BE2C (cell line): ENCODE measurements around the gene GGTLC1.
A peak's percentile ranks its signal among the peaks of the same experiment; 100 is the strongest.
"Not testable (repeated sequence)": the region's sequence is repeated elsewhere in the genome, so short reads cannot be mapped to it uniquely, and the experiment has no call there.

ENCODE experiments used
- DNase-seq: peaks from one replicate; pipeline ENCODE4 v3.0.0-alpha.2; 2020
- H3K27me3 ChIP-seq: fragments of 250-450 bp; sonication (Bioruptor Pico); 2 replicates; pipeline ENCODE4 v1.5.1; 2020; ENCODE audit warnings: mild to moderate bottlenecking
- H3K36me3 ChIP-seq: fragments of 250-450 bp; sonication (Bioruptor Pico); 2 replicates; pipeline ENCODE4 v1.5.1; 2020; ENCODE audit warnings: mild to moderate bottlenecking
- H3K4me1 ChIP-seq: fragments of 250-450 bp; sonication (Bioruptor Pico); 2 replicates; pipeline ENCODE4 v1.5.1; 2020
- H3K4me3 ChIP-seq: 2 replicates; pipeline ENCODE4 v1.5.1; 2011; ENCODE audit warnings: low read depth, low read length
- H3K9me3 ChIP-seq: fragments of 250-450 bp; sonication (Bioruptor Pico); 2 replicates; pipeline ENCODE4 v1.5.1; 2020
- CTCF ChIP-seq: IDR thresholded peaks from 2 replicates; pipeline ENCODE4 v1.5.1; 2012; ENCODE audit warnings: mild to moderate bottlenecking, low read depth, low read length

Gene GGTLC1

GRCh38 chr20:23998844-23999243, 10.3 kb upstream of the GGTLC1 start:
- H3K9me3 ChIP-seq, result no peaks in the 10 kb centered on the region
- no peak overlapping the region for H3K4me3 ChIP-seq
- no peak for TF ChIP-seq CTCF
- no peak for DNase-seq
- 0 out of 2 replicates have a peak, but pooled peaks cover 3% of the 10 kb centered on the region for H3K27me3 ChIP-seq
- H3K4me1 ChIP-seq, result no peaks in the 10 kb centered on the region
- H3K36me3 ChIP-seq, result no peaks in the 10 kb centered on the region

- H3K27me3 ChIP-seq, result 0 out of 2 replicates have a peak, but pooled peaks cover 3% of the 10 kb centered on the region
- no peak overlapping the region for H3K4me3 ChIP-seq
- no peaks in the 10 kb centered on the region for H3K9me3 ChIP-seq
- H3K36me3 ChIP-seq, result no peaks in the 10 kb centered on the region
- no peak for TF ChIP-seq CTCF
- H3K4me1 ChIP-seq, result no peaks in the 10 kb centered on the region
- no peak for DNase-seq
These were observed 9.8 kb upstream of the GGTLC1 start for GRCh38 chr20:23998392-23998791.

- no peaks in the 10 kb centered on the region for H3K36me3 ChIP-seq
- no peak overlapping the region for H3K4me3 ChIP-seq
- DNase-seq, result peak; percentile 60
- H3K27me3 ChIP-seq, result 0 out of 2 replicates have a peak, but pooled peaks cover 3% of the 10 kb centered on the region
- TF ChIP-seq CTCF, result peak; percentile 72
- H3K9me3 ChIP-seq, result no peaks in the 10 kb centered on the region
- H3K4me1 ChIP-seq, result no peaks in the 10 kb centered on the region
These were observed 7.5 kb upstream of the GGTLC1 start for GRCh38 chr20:23995905-23996666.

GRCh38 chr20:23995291-23995690, 6.7 kb upstream of the GGTLC1 start:
- not testable (repeated sequence) for H3K9me3 ChIP-seq, DNase-seq, H3K4me3 ChIP-seq, H3K36me3 ChIP-seq, H3K27me3 ChIP-seq, H3K4me1 ChIP-seq

GRCh38 chr20:23994001-23994633, 5.5 kb upstream of the GGTLC1 start:
- H3K4me3 ChIP-seq, H3K36me3 ChIP-seq, H3K9me3 ChIP-seq, H3K27me3 ChIP-seq, H3K4me1 ChIP-seq, DNase-seq: not testable (repeated sequence)

- not testable (repeated sequence) for DNase-seq, H3K4me3 ChIP-seq, H3K4me1 ChIP-seq, H3K9me3 ChIP-seq, H3K36me3 ChIP-seq, H3K27me3 ChIP-seq
These were observed 4.9 kb upstream of the GGTLC1 start for GRCh38 chr20:23993440-23993839.

- not testable (repeated sequence) for H3K36me3 ChIP-seq, H3K4me1 ChIP-seq, H3K27me3 ChIP-seq, DNase-seq, H3K9me3 ChIP-seq, H3K4me3 ChIP-seq
These were observed 1.7 kb upstream of the GGTLC1 start for GRCh38 chr20:23990296-23990695.

GRCh38 chr20:23988966-23989365, 387 bp upstream of the GGTLC1 start:
- H3K4me1 ChIP-seq, H3K9me3 ChIP-seq, H3K27me3 ChIP-seq, DNase-seq, H3K4me3 ChIP-seq, H3K36me3 ChIP-seq: not testable (repeated sequence)

- DNase-seq, H3K27me3 ChIP-seq, H3K36me3 ChIP-seq, H3K4me3 ChIP-seq, H3K4me1 ChIP-seq, H3K9me3 ChIP-seq: not testable (repeated sequence)
These were observed 1.9 kb downstream of the GGTLC1 start for GRCh38 chr20:23986716-23987115.

GRCh38 chr20:23986310-23986709, 2.3 kb downstream of the GGTLC1 start:
- H3K4me3 ChIP-seq, result not testable (repeated sequence)

GRCh38 chr20:23985790-23986225, 2.8 kb downstream of the GGTLC1 start:
- not testable (repeated sequence) for H3K27me3 ChIP-seq, DNase-seq, H3K4me1 ChIP-seq, H3K36me3 ChIP-seq, H3K9me3 ChIP-seq, H3K4me3 ChIP-seq

More at GRCh38 chr20:23986310-23986709, 2.3 kb downstream of the GGTLC1 start:
- not testable (repeated sequence) for H3K4me1 ChIP-seq, H3K36me3 ChIP-seq, DNase-seq, H3K27me3 ChIP-seq, H3K9me3 ChIP-seq

- not testable (repeated sequence) for H3K4me1 ChIP-seq, DNase-seq, H3K36me3 ChIP-seq, H3K4me3 ChIP-seq, H3K27me3 ChIP-seq, H3K9me3 ChIP-seq
These were observed 3.4 kb downstream of the GGTLC1 start for GRCh38 chr20:23985066-23985789.
